Measurements from ENCODE around the gene SURF1.
"Not testable (repeated sequence)": the region's sequence is repeated elsewhere in the genome, so short reads cannot be mapped to it uniquely, and the experiment has no call there.

The SURF1 gene, protein sequence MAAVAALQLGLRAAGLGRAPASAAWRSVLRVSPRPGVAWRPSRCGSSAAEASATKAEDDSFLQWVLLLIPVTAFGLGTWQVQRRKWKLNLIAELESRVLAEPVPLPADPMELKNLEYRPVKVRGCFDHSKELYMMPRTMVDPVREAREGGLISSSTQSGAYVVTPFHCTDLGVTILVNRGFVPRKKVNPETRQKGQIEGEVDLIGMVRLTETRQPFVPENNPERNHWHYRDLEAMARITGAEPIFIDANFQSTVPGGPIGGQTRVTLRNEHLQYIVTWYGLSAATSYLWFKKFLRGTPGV

DNA sequence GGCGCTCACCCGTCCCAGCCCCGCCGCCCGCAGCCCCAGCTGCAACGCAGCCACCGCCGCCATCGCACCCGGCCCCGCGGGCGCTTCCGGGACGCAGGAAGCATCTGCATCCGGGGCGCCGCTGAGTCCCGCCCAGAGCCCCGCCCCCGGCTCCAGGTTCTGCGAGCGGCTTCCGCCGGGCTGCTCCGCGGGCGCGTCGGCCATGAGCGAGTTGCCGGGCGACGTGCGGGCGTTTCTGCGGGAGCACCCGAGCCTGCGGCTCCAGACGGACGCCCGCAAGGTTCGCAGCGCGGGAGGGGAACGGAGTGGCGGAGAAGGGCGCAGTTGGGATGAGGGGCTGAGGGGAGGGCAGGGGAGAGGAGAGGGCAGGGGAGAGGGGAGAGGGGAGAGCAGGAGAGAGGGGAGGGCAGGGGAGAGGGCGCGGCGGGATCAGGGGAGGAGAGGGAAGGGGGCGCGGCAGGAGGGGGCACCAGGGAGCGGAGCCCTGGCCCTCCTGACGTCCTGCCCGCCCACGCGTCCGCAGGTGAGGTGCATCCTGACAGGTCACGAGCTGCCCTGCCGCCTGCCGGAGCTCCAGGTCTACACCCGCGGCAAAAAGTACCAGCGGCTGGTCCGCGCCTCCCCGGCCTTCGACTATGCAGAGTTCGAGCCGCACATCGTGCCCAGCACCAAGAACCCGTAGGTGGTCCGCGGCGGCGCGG lies at the start of gene SURF1, which contains the start of gene SURF2:
Gene SURF1 (minus strand): TSS at position 97 of the 701 bp plus-strand sequence. CDS start 34 bp downstream, at position 63.
Gene SURF2 (plus strand): TSS at position 160 of the 701 bp plus-strand sequence. CDS start 43 bp downstream, at position 203.
- DNase-seq (ENCODE audit: low read depth): peak; percentile 82

- no peak for DNase-seq (ENCODE audit: low read depth)
These were observed 49.5 kb upstream of the SURF1 start for GRCh38 chr9:133405508-133406438.

DNA sequence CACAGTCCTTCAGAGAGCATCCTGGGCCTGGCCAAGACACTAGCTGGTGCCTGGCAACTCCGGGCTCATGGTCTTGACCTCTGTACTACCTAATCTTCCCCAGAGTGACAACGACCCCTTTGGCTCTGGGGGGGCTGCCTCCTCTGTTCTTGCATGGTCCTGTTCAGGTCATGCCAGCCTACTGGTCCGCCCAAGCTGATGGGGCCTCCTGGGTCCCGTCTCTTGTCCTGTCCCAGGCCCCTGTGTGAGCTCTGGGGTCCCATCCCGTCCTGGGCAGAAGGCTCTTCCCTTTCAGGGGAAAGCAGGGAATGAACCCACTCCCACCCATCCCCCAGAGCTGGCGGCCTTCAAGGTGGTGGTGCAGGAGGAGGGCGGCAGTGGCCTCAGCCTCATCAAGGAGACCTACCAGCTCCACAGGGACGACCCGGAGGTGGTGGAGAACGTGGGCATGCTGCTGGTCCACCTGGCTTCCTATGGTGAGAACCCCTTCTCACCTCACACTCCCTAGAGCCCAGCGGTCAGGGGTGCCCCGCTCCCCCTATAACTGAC lies 48.2 kb upstream of the SURF1 start:
- no peak for DNase-seq (ENCODE audit: low read depth)

DNA sequence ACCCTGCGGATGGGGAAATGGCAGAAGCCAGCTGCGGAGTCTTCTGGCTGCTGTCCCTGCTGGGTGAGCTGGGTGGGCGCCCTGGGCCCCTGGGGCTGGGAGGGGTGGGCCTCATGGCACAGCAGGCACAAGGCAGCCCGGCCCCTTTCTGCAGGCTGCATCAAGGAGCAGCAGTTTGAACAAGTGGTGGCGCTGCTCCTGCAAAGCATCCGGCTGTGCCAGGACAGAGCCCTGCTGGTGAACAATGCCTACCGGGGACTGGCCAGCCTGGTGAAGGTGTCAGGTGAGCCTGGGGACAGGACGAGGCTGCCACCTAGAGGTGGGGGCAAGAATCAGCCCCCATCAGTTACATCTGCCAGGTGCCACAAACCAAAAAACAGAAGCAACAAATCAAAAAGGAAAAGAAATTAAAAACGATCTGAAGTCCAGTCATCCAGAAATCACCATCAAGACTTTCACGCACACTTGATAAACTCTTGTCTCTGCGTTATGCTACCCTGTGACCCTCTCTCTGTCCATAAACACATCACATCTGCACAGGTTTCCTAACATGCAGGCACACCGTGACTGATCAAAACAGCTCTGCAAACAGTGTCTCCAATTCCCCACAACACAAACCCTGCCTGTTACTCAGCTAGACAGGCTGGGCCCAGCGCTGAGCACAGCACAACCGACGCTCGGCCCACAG lies 47.6 kb upstream of the SURF1 start:
- peak; percentile 32 for DNase-seq (ENCODE audit: low read depth)

DNA sequence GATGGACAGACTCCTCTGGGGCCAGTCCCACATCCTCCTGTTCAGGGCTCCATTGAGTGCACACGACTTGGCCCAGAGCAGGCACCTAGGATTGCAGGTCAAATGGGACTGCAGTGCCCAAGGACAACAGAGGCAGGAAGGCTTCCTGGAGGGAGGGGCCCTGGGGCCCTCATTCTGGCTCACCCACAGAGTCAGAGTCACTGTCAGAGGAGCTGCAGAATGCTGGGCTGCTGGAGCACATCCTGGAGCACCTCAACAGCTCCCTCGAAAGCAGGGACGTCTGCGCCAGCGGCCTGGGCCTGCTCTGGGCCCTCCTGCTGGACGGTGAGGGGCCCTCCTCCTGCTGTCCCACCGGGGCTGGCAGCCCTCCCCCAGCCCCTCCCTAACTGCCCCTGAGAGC lies 46.4 kb upstream of the SURF1 start:
- no peak for DNase-seq (ENCODE audit: low read depth)

DNA sequence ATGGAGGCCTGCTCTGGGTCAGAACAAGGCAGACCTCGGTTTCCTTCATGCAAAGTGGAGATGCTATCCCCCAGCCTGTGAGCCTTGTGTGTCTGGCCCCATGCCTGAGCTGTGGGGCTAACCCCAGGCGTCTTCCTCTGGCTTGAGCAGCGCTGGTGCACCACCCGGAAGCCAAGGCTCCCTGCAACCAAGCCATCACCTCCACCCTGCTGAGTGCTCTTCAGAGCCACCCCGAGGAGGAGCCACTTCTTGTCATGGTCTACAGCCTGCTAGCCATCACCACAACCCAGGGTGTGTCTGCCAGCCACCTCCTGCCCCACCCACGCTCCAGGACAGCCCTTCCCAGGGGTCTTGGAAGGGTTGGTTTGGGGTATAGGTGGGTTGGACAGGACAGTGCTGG lies 45.3 kb upstream of the SURF1 start:
- DNase-seq (ENCODE audit: low read depth): no peak

- DNase-seq (ENCODE audit: low read depth): no peak
These were observed 44.0 kb upstream of the SURF1 start for GRCh38 chr9:133400292-133400691.

DNA sequence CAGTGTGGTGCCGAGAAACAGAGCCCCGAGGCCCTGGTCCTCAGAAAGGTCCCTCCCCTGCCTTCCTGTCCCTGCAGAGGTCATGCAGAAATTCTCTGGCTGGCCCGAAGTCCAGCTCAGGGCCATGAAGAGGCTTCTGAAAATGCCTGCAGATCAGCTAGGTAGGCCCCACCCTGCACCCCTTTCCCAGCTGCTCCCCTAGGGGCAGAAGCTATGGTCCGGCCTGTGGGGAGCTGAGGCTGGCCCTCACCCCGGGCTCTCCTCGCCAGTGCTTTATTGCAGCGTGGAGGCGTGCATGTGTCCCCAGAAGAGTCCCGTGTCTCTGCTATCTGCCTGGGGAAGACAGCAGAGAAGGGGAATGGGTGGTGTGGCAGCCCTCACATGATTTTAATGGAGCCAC lies 41.6 kb upstream of the SURF1 start:
- no peak for DNase-seq (ENCODE audit: low read depth)

GRCh38 chr9:133397370-133397769 lies 41.1 kb upstream of the SURF1 start:
- DNase-seq (ENCODE audit: low read depth): no peak

GRCh38 chr9:133396952-133397351 lies 40.7 kb upstream of the SURF1 start:
- no peak for DNase-seq (ENCODE audit: low read depth)

GRCh38 chr9:133394687-133395271 lies 38.5 kb upstream of the SURF1 start:
- no peak for DNase-seq (ENCODE audit: low read depth)

DNA sequence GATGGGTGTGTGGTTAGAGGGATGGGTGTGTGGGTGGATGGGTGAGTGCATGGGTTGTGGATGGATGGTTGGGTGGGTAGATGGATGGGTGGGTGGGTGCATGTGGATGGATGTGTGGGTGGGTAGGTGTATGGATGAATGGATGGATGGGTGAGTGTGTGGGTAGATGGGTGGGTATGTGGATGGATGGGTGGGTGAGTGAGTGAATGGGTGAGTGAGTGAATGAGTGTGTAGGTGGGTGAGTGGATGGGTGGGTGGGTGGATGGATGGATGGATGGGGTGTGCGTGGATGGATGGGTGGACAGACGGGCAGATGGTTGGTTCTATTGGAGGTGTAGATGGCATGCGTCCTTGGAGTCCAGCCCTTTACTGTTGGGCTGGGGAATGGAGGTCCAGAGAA lies 37.1 kb upstream of the SURF1 start:
- no peak for DNase-seq (ENCODE audit: low read depth)

GRCh38 chr9:133392308-133392707 lies 36.0 kb upstream of the SURF1 start:
- DNase-seq (ENCODE audit: low read depth): not testable (repeated sequence)

- DNase-seq (ENCODE audit: low read depth): not testable (repeated sequence)
These were observed 35.2 kb upstream of the SURF1 start for GRCh38 chr9:133391449-133391848.

DNA sequence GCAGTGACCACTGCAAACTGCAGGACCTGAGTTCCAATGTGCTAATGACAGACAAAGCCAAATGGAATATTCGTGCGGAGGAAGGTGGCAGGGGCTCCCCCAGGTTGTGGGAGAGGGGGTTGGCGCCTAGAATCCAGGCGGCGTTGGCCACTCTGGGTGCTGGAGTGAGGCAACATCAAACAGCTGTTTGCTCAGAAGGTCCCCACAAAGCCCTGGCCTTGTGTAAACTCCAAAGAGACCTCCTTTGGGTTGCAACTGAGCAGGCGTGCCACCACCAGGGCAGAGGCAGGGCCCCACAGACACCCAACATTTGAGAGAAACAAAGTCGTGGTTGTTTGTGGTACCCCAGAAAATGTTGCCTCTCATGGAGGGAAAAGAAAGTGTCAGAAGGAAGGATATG lies 34.4 kb upstream of the SURF1 start:
- no peak for DNase-seq (ENCODE audit: low read depth)

GRCh38 chr9:133389562-133389961 lies 33.3 kb upstream of the SURF1 start:
- DNase-seq (ENCODE audit: low read depth): no peak

DNA sequence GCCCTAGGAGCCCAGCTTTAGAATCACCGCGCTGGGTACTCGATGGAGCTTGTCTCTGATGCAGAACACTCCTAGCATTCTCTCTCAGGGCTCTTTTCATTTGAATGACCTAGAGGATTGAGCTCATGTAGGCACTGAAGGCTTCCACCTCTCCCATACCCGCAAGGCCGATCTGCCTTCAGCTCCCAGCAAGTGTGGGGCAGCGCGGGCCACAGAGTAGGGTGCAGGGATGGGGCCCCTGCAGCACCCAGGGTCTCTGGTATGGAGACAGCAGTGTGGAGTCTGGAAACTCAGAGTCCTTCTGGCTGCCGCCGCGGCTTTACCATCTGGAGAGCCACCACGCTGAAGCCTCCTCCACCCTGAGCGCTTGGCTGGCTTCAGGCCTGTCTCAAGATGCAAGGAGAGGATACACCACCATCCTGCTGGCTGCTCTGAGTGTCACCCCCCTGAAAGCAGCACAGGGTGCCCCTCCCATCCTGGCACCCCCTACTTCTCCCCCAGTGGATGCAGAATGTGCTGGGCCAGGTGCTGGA lies 32.8 kb upstream of the SURF1 start:
- no peak for DNase-seq (ENCODE audit: low read depth)

DNA sequence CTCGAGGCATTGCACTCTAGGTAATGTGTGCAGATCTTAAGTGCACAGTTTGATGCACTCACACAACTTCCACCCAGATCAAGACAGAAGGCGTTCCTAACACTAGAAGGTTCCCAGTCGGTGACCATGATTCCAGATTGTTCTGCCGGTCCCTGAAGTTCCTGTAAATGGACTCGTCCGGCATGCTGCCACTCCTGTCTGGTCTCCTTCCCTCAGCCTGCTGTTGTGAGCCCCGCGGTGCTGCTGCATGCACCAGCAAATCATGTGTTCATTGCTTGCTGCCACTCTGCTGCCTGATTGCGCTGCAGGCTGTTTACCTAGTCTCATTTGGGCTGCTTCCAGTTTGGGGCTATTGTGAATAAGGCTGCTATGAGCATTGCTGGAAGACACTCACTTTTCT lies 31.4 kb upstream of the SURF1 start:
- no peak for DNase-seq (ENCODE audit: low read depth)

DNA sequence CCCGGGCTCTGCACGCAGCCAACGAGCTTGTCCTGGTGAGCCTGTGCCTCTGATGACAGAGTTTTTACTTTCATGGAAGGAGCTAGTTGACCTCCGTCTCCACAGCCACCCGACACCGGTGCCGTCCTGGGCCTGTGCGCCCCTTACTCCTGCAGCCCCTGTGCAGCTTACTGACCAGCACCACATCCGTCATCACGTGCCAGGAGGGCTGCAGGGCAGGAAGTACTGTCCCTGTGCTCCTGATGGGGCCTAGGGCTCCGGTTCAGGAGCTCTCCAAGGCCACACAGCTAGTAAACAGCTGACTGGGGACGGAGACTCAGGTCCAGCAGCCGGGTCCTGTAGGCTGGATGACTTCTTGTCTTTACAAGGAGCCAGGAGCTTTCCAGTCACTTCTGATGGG lies 30.1 kb upstream of the SURF1 start:
- DNase-seq (ENCODE audit: low read depth): no peak

DNA sequence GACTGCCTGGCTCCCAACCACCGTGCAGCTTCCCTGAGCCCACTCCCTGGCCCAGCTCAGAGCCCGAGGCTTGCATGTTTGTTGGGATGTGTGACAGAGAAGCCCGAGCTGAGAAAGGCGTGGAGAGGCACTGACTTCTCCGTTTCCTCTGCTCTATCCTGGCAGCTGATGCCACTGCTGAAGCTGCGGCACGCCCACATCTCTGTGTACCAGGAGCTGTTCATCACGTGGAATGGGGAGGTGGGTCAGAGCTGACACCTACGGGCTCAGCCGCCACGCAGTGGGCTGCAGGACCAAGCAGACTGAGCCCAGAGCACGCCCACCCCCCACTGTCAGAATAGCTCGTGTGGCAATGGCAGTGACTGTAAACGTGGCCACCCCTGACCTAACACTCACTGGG lies 29.2 kb upstream of the SURF1 start:
- DNase-seq (ENCODE audit: low read depth): no peak

Measured in T-helper 22 cell (primary cell).